SK-N-MC (cell line): ENCODE measurements around the gene NEK6.

Experiments used
- EZH2 ChIP-seq: fragments of 200-600 bp; sonication (generic); IDR thresholded peaks from one replicate; pipeline ENCODE4 v1.6.1; 2017; ENCODE audit warnings: antibody characterized with exemption
- FOXP2 ChIP-seq: optimal IDR thresholded peaks from 2 replicates; pipeline ENCODE3; 2011; ENCODE audit warnings: mild to moderate bottlenecking, moderate library complexity; ENCODE audit not compliant: insufficient read depth; ENCODE audit errors: extremely low read length, control extremely low read depth
- POLR2AphosphoS5 ChIP-seq: IDR thresholded peaks from 2 replicates; pipeline ENCODE4 v1.6.1; 2012; ENCODE audit warnings: mild to moderate bottlenecking, low read depth, low read length, borderline replicate concordance

GRCh38 chr9:124326378-124326777 lies 68.6 kb downstream of the NEK6 start:
- no peak for TF ChIP-seq POLR2AphosphoS5
- TF ChIP-seq FOXP2 = no peak
- TF ChIP-seq EZH2 = no peak
